ENCODE measurements around the gene PRLR.

- TF ChIP-seq ELF4 (CRISPR knock-in tag; IDR thresholded peaks at IDR 0.05; ENCODE audit: borderline replicate concordance) (no peak), ZNF749 (CRISPR knock-in tag; IDR thresholded peaks at IDR 0.05; ENCODE audit: borderline replicate concordance) (no peak), JUND (CRISPR knock-in tag; IDR thresholded peaks at IDR 0.05) (no peak), SPEN (CRISPR knock-in tag; IDR thresholded peaks at IDR 0.05; ENCODE audit: low read depth) (no peak), ZNF878 (CRISPR knock-in tag; IDR thresholded peaks at IDR 0.05) (no peak), TAF1 (CRISPR knock-in tag; IDR thresholded peaks at IDR 0.05) (no peak), CTCF (CRISPR knock-in tag; IDR thresholded peaks at IDR 0.05) (no peak), EZH2 (conservative IDR thresholded peaks at IDR 0.05; ENCODE audit: low read depth, low read length) (no peak), HNRNPK (IDR thresholded peaks at IDR 0.05; ENCODE audit: low read depth, low read length, poor library complexity, severe bottlenecking) (no peak)
Measured at GRCh38 chr5:35124932-35125331, 105.4 kb downstream of the PRLR start.
